Neural cell (in vitro differentiated cells): ENCODE data around the gene DYNC1LI2. TPM values are rescaled to one million over a fixed set of nuclear protein-coding genes. Genes with fewer than 3 reads are reported as not detected.

Experiments used
- H2AFZ ChIP-seq: fragments of 200-600, 300-800 bp; sonication (generic), shearing (Covaris generic); 2 replicates; pipeline ENCODE4 v1.6.0; 2014; ENCODE audit warnings: low read depth, mild to moderate bottlenecking, antibody characterized with exemption, low read length, moderate library complexity
- H3F3A ChIP-seq: fragments of 200-600 bp; shearing (Covaris generic); 2 replicates; pipeline ENCODE4 v1.6.1; 2016; ENCODE audit warnings: mild to moderate bottlenecking, moderate library complexity, mixed read lengths, antibody characterized with exemption, low read length; ENCODE audit not compliant: insufficient read depth, poor library complexity, severe bottlenecking
- H3K27ac ChIP-seq: fragments of 200-600, 300-800 bp; sonication (generic), shearing (Covaris generic); 2 replicates; pipeline ENCODE4 v1.5.1; 2014; ENCODE audit warnings: mild to moderate bottlenecking, low read length, moderate library complexity
- H3K27me3 ChIP-seq: fragments of 300-800, 200-600 bp; sonication (generic), shearing (Covaris generic); 2 replicates; pipeline ENCODE4 v1.6.0; 2014; ENCODE audit warnings: mild to moderate bottlenecking, low read depth, low read length, moderate library complexity; ENCODE audit not compliant: insufficient read depth
- H3K36me3 ChIP-seq: fragments of 300-800, 200-600 bp; sonication (generic), shearing (Covaris generic); 2 replicates; pipeline ENCODE4 v1.5.1; 2014; ENCODE audit warnings: mild to moderate bottlenecking, antibody characterized with exemption, low read length, moderate library complexity; ENCODE audit not compliant: insufficient read depth
- H3K4me2 ChIP-seq: fragments of 300-800, 200-600 bp; sonication (generic), shearing (Covaris generic); 2 replicates; pipeline ENCODE4 v1.6.0; 2014; ENCODE audit warnings: mild to moderate bottlenecking, low read length
- H3K4me3 ChIP-seq: fragments of 300-800, 200-600 bp; sonication (generic), shearing (Covaris generic); 2 replicates; pipeline ENCODE4 v1.5.1; 2014; ENCODE audit warnings: mild to moderate bottlenecking, low read length, moderate library complexity
- H3K79me2 ChIP-seq: fragments of 200-600 bp; shearing (Covaris generic); replicated peaks from 2 replicates; pipeline ENCODE4 v1.6.0; 2014; ENCODE audit warnings: mild to moderate bottlenecking, low read length, moderate library complexity; ENCODE audit not compliant: insufficient read depth
- H3K9ac ChIP-seq: fragments of 300-800, 200-600 bp; sonication (generic), shearing (Covaris generic); 2 replicates; pipeline ENCODE4 v1.6.1; 2016; ENCODE audit warnings: mild to moderate bottlenecking, low read length, mixed read lengths
- H3K9me2 ChIP-seq: fragments of 200-600 bp; shearing (Covaris generic); 2 replicates; pipeline ENCODE4 v1.6.1; 2016; ENCODE audit warnings: mild to moderate bottlenecking, low read length, mixed read lengths; ENCODE audit not compliant: insufficient read depth
- H3K9me3 ChIP-seq: fragments of 200-600, 300-800 bp; sonication (generic), shearing (Covaris generic); 2 replicates; pipeline ENCODE4 v1.6.1; 2016; ENCODE audit warnings: mild to moderate bottlenecking, mixed run types, low read length, moderate library complexity, mixed read lengths
- H4K20me1 ChIP-seq: fragments of 200-600 bp; shearing (Covaris generic); 2 replicates; pipeline ENCODE4 v1.6.1; 2016; ENCODE audit warnings: mild to moderate bottlenecking, mixed run types; ENCODE audit not compliant: insufficient read depth
- EP300 ChIP-seq: fragments of 450-650 bp; conservative IDR thresholded peaks from 2 replicates; pipeline ENCODE4 v1.6.1; 2014; ENCODE audit warnings: antibody characterized with exemption, mild to moderate bottlenecking, moderate library complexity; ENCODE audit not compliant: poor library complexity, severe bottlenecking
- EZH2 ChIP-seq: fragments of 200-600, 300-800 bp; shearing (Covaris generic), sonication (generic); IDR thresholded peaks from 2 replicates; pipeline ENCODE4 v1.6.1; 2014; ENCODE audit warnings: antibody characterized with exemption, low read length, borderline replicate concordance, mild to moderate bottlenecking; ENCODE audit not compliant: insufficient read depth, poor library complexity, severe bottlenecking
- MXI1 ChIP-seq: fragments of 450-650 bp; conservative IDR thresholded peaks from 2 replicates; pipeline ENCODE4 v1.6.1; 2014; ENCODE audit warnings: antibody characterized with exemption, mild to moderate bottlenecking; ENCODE audit not compliant: poor library complexity, severe bottlenecking
- POLR2AphosphoS5 ChIP-seq: IDR thresholded peaks from 2 replicates; pipeline ENCODE4 v1.6.1; 2012
- RAD21 ChIP-seq: fragments of 450-650 bp; conservative IDR thresholded peaks from 2 replicates; pipeline ENCODE4 v1.6.1; 2014; ENCODE audit warnings: antibody characterized with exemption, mild to moderate bottlenecking, moderate library complexity
- SMC3 ChIP-seq: fragments of 450-650 bp; conservative IDR thresholded peaks from 2 replicates; pipeline ENCODE4 v1.6.1; 2014; ENCODE audit warnings: antibody characterized with exemption, mild to moderate bottlenecking, moderate library complexity; ENCODE audit not compliant: poor library complexity
- TAF1 ChIP-seq: IDR thresholded peaks from 2 replicates; pipeline ENCODE4 v1.6.1; 2012; ENCODE audit warnings: low read depth
- polyA plus RNA-seq: library from polyadenylated mRNA; depleted of rRNA; stranded (reverse); fragments of >200 nt; gene quantifications from 2 replicates; pipeline ENCODE4 v1.2.3, GENCODE V29; 2014
- TF ChIP-seq, protein P1 (sequence below): fragments of 450-650 bp; IDR thresholded peaks from 2 replicates; pipeline ENCODE4 v1.5.1; 2014; ENCODE audit warnings: antibody characterized with exemption, mild to moderate bottlenecking, moderate library complexity; ENCODE audit not compliant: poor library complexity, severe bottlenecking
- TF ChIP-seq, protein P2 (sequence below): IDR thresholded peaks from 2 replicates; pipeline ENCODE4 v1.6.1; 2012; ENCODE audit warnings: borderline replicate concordance

DYNC1LI2 gene
- polyA plus RNA-seq, 1 donor from 2014 or later: 249 TPM

DNA sequence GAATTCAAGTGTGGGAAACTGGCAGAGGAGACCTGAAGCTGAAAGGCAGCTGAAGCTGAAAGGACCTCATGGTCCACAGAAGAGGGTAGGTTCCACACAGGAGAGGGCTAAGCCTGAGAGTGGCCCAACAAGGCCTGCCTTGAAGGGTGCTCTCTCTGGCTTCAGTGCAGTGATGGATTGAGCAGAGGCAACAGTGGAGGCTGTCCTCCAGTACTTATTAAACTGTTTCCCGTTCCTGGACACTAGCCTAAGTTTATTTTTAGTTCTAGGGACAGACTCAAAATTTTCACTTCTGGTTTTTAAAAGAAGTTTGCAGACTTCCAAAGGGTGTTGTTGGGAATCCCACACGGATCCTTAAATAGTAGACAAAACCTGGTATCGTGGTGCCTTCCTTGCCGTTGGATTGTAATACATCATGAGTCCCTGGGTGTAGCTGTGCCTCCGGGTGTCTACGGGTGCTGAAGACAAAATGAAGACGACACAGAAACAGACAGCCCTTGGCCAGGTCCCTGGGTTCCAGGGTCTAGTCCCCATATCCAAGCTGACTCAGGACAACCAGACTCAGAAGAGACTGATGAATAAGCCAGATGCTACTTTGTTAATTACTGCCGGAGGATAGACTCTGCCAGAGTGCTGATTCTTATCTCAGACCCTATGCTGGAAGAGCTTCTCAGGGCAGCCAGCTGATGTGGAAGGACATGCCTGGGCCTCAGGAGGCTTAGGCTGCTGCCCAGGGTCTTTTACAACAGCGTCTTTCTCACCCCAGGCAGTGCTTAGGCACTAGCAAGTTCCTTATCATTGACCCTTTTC lies 47.8 kb downstream of the DYNC1LI2 start:
- no peak overlapping the region for H3K27ac ChIP-seq
- no peak overlapping the region for H3K4me3 ChIP-seq

DNA sequence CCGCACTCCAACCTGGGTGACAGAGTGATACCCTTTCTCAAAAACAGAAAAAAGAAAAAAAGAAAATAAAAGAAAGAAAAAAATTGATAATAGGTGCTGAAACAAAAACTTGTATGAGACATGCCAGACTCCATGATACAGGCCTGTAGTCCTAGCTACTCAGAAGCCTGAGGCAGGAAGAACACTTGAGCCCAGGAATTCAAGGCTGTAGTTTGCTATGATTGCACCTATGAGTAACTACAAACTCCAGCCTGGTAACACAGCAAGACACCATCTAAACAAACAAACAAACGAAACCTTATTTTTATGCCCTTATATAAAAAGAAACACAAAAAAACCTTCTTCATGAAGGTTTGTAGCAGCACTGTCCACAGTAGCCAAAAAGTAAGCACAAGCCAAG lies 49.9 kb downstream of the DYNC1LI2 start:
- no peak overlapping the region for H3K9ac ChIP-seq
- H3K27ac ChIP-seq: no peak overlapping the region
- H3K4me2 ChIP-seq: no peak overlapping the region
- H3K79me2 ChIP-seq: no peaks in the 10 kb centered on the region
- H3F3A ChIP-seq: no peaks in the 10 kb centered on the region
- H3K9me2 ChIP-seq: no peaks in the 10 kb centered on the region
- no peaks in the 10 kb centered on the region for H3K9me3 ChIP-seq
- no peaks in the 10 kb centered on the region for H3K27me3 ChIP-seq
- TF ChIP-seq, protein P1, sequence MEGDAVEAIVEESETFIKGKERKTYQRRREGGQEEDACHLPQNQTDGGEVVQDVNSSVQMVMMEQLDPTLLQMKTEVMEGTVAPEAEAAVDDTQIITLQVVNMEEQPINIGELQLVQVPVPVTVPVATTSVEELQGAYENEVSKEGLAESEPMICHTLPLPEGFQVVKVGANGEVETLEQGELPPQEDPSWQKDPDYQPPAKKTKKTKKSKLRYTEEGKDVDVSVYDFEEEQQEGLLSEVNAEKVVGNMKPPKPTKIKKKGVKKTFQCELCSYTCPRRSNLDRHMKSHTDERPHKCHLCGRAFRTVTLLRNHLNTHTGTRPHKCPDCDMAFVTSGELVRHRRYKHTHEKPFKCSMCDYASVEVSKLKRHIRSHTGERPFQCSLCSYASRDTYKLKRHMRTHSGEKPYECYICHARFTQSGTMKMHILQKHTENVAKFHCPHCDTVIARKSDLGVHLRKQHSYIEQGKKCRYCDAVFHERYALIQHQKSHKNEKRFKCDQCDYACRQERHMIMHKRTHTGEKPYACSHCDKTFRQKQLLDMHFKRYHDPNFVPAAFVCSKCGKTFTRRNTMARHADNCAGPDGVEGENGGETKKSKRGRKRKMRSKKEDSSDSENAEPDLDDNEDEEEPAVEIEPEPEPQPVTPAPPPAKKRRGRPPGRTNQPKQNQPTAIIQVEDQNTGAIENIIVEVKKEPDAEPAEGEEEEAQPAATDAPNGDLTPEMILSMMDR: no peak
- TF ChIP-seq TAF1 (no peak), MXI1 (no peak), RAD21 (no peak), EZH2 (no peak), EP300 (no peak), POLR2AphosphoS5 (no peak), SMC3 (no peak)
- TF ChIP-seq, protein P2, sequence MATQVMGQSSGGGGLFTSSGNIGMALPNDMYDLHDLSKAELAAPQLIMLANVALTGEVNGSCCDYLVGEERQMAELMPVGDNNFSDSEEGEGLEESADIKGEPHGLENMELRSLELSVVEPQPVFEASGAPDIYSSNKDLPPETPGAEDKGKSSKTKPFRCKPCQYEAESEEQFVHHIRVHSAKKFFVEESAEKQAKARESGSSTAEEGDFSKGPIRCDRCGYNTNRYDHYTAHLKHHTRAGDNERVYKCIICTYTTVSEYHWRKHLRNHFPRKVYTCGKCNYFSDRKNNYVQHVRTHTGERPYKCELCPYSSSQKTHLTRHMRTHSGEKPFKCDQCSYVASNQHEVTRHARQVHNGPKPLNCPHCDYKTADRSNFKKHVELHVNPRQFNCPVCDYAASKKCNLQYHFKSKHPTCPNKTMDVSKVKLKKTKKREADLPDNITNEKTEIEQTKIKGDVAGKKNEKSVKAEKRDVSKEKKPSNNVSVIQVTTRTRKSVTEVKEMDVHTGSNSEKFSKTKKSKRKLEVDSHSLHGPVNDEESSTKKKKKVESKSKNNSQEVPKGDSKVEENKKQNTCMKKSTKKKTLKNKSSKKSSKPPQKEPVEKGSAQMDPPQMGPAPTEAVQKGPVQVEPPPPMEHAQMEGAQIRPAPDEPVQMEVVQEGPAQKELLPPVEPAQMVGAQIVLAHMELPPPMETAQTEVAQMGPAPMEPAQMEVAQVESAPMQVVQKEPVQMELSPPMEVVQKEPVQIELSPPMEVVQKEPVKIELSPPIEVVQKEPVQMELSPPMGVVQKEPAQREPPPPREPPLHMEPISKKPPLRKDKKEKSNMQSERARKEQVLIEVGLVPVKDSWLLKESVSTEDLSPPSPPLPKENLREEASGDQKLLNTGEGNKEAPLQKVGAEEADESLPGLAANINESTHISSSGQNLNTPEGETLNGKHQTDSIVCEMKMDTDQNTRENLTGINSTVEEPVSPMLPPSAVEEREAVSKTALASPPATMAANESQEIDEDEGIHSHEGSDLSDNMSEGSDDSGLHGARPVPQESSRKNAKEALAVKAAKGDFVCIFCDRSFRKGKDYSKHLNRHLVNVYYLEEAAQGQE: no peak
- no peaks in the 10 kb centered on the region for H3K36me3 ChIP-seq
- no peak overlapping the region for H3K4me3 ChIP-seq
- no peak overlapping the region for H2AFZ ChIP-seq
- no peaks in the 10 kb centered on the region for H4K20me1 ChIP-seq

More for the DNA sequence above, 47.8 kb downstream of the DYNC1LI2 start:
- no peaks in the 10 kb centered on the region for H3F3A ChIP-seq
- no peaks in the 10 kb centered on the region for H4K20me1 ChIP-seq
- no peaks in the 10 kb centered on the region for H3K9me2 ChIP-seq
- no peaks in the 10 kb centered on the region for H3K79me2 ChIP-seq
- no peaks in the 10 kb centered on the region for H3K9me3 ChIP-seq
- no peaks in the 10 kb centered on the region for H3K36me3 ChIP-seq
- no peak overlapping the region for H3K9ac ChIP-seq
- no peak overlapping the region for H2AFZ ChIP-seq
- no peaks in the 10 kb centered on the region for H3K27me3 ChIP-seq
- no peak for TF ChIP-seq MXI1
- TF ChIP-seq, protein P1: no peak
- no peak for TF ChIP-seq TAF1
- no peak for TF ChIP-seq RAD21
- TF ChIP-seq POLR2AphosphoS5: no peak
- no peak for TF ChIP-seq EP300
- no peak for TF ChIP-seq EZH2
- TF ChIP-seq SMC3: no peak
- TF ChIP-seq, protein P2: no peak
- no peak overlapping the region for H3K4me2 ChIP-seq
